Effector memory CD4-positive, alpha-beta T cell (primary cell): ENCODE measurements around the gene ARFRP1.

Experiments used
- DNase-seq, 3 donors: peaks; one replicate each; pipeline ENCODE4 v3.0.0-alpha.2; 2020
- H3K27ac ChIP-seq: 2 replicates; pipeline ENCODE4 v1.7.0; 2013; ENCODE audit warnings: mild to moderate bottlenecking, low read length, moderate library complexity; ENCODE audit not compliant: insufficient read depth, poor library complexity, severe bottlenecking
- H3K27me3 ChIP-seq: replicated peaks from 2 replicates; pipeline ENCODE4 v1.7.0; 2013; ENCODE audit warnings: mild to moderate bottlenecking, low read length; ENCODE audit not compliant: insufficient read depth, control insufficient read depth, poor library complexity, severe bottlenecking
- H3K36me3 ChIP-seq: 2 replicates; pipeline ENCODE4 v1.7.0; 2013; ENCODE audit warnings: mild to moderate bottlenecking, low read length, moderate library complexity; ENCODE audit not compliant: control insufficient read depth, insufficient read depth
- H3K4me1 ChIP-seq: 2 replicates; pipeline ENCODE4 v1.7.0; 2013; ENCODE audit warnings: low read length, mild to moderate bottlenecking; ENCODE audit not compliant: control insufficient read depth, insufficient read depth, poor library complexity, severe bottlenecking
- H3K4me3 ChIP-seq: 2 replicates; pipeline ENCODE4 v1.7.0; 2013; ENCODE audit warnings: low read length, low read depth, mild to moderate bottlenecking; ENCODE audit not compliant: insufficient read depth, poor library complexity, severe bottlenecking
- H3K9me3 ChIP-seq: 2 replicates; pipeline ENCODE4 v1.7.0; 2013; ENCODE audit warnings: mild to moderate bottlenecking, low read length, moderate library complexity; ENCODE audit not compliant: control insufficient read depth
- total RNA-seq, 3 donors: gene quantifications; one replicate each; lab custom pipeline; 2026; lab: John Stamatoyannopoulos, UW

Gene ARFRP1
- 45.6 to 57.5 (median 52.6) reads per million in 3 donors for total RNA-seq

- Histone ChIP-seq H3K27ac (peak within 1 kb of the TSS; percentile 71), H3K4me1 (peaks cover 32% of the 10 kb centered on the region), H3K27me3 (no peaks in the 10 kb centered on the region), H3K4me3 (peak within 1 kb of the TSS; percentile 65), H3K36me3 (peaks cover 44% of the 10 kb centered on the region), H3K9me3 (no peaks in the 10 kb centered on the region)
- DNase-seq, result peak; percentile 75 to 80 (median 78)
Observed at GRCh38 chr20:63707558-63708300, at the start of gene ARFRP1, which contains the start of gene ZGPAT. Gene ARFRP1, minus strand, starts transcription at chr20:63707976. Its CDS starts 885 bp downstream, at chr20:63707091. Gene ZGPAT, plus strand, starts transcription at chr20:63708039. Its CDS starts 542 bp downstream, at chr20:63708581.

DNA sequence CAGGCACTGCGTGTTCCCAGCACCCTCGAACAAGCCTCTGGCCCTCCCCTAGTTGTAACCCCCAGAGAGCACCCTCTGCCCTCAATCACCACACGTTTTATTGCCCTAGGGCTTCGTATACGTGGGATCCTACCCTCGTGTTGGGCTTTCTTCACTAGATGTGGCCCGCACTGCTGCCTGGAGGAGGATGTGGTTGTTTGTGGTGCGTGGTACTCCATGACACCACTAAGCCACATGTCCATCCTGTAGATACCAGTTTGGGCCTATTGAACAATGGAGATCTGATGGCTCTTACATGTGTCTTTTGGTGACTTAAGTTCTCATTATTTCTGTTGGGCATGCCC, 48.8 kb upstream of the ARFRP1 start:
- DNase-seq, result no peak
- Histone ChIP-seq H3K9me3 (no peaks in the 10 kb centered on the region), H3K27ac (no peak overlapping the region), H3K36me3 (no peaks in the 10 kb centered on the region), H3K4me1 (peaks cover 5% of the 10 kb centered on the region), H3K4me3 (no peak overlapping the region), H3K27me3 (no peaks in the 10 kb centered on the region)

DNA sequence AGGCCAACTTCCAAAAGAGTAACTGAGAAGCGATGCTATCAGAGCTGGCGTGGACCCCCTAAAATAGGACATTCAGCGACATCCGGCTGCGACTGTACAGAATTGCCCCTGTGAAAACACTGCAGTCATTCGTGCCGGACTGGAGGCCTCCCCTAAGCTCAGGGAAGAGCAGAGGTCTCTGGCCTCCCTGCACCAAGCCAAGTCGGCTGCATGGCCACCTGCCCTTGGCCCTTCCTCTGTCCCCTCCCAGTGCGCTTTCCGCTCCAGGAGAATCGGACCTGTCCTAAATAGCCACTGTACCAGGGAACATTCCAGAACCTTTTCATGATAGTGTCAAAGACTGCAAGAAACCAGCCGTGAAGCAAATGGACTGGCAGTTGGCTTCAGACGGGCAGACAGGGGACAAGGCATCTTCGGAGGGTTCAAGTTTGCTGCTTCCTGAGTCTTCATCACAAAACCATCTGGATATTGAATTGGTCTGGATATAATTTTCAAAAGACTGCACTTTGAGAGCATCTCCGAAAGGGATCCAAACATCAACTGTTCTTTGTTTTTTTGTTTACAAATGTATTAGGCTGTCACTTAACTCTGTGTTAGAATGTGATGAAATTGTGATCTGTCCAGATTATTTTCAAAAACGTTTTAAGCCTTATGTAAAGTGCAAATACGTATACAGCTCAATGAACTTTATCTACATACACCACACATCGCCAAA, 48.3 kb upstream of the ARFRP1 start:
- Histone ChIP-seq H3K36me3 (no peaks in the 10 kb centered on the region), H3K4me1 (peaks cover 10% of the 10 kb centered on the region), H3K4me3 (no peak overlapping the region), H3K27ac (no peak overlapping the region), H3K27me3 (no peaks in the 10 kb centered on the region), H3K9me3 (no peaks in the 10 kb centered on the region)
- no peak for DNase-seq

DNA sequence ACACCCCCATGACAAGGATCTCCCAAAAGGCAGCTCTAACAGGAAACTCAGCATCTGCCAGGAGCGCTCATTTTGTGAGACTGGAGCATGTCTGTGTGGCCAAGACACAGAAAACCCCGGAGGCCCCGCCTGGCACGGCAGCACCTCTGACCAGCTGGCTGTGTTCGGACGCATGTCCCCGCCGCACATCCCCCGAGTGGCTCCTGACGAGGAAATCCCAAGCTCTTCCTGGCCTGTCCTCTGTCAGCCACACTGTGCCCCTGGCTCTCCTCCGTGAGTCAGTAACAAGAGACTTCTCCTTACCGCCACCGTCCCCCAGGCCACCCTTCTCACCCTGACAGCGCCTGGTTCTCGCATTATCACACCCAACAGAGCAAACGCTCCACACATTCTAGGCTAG, 46.2 kb upstream of the ARFRP1 start:
- DNase-seq, result no peak

DNA sequence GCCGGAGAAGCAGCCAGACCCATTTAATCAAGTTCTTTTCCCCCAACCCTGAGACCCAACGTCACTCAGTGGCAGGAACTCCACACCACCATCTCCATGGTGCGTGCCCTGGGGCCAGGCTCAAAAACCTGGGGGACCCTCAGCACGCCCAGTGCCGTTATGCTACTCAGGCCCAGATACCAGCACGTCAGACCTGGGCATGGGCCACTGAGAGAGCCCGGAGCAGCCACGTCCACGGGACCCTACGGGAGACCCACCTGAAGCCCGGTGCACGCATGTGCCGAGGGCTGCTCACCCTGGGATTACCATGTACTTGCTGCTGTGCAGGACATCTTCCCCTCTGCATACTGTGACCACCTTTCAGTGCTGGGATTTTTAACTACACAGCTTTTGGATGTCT, 45.6 kb upstream of the ARFRP1 start:
- Histone ChIP-seq H3K4me1 (peaks cover 24% of the 10 kb centered on the region), H3K27me3 (no peaks in the 10 kb centered on the region), H3K9me3 (no peaks in the 10 kb centered on the region), H3K36me3 (no peaks in the 10 kb centered on the region), H3K4me3 (no peak overlapping the region), H3K27ac (no peak overlapping the region)
- DNase-seq, result no peak

More for the DNA sequence above, 46.2 kb upstream of the ARFRP1 start:
- Histone ChIP-seq H3K27ac (no peak overlapping the region), H3K36me3 (no peaks in the 10 kb centered on the region), H3K27me3 (no peaks in the 10 kb centered on the region), H3K9me3 (no peaks in the 10 kb centered on the region), H3K4me1 (peaks cover 24% of the 10 kb centered on the region), H3K4me3 (no peak overlapping the region)

GRCh38 chr20:63752411-63753101, 44.8 kb upstream of the ARFRP1 start:
- H3K27me3 ChIP-seq, result no peaks in the 10 kb centered on the region
- H3K4me3 ChIP-seq, result no peak overlapping the region
- H3K27ac ChIP-seq, result no peak overlapping the region
- no peak for DNase-seq
- no peaks in the 10 kb centered on the region for H3K9me3 ChIP-seq
- H3K4me1 ChIP-seq, result peaks cover 24% of the 10 kb centered on the region
- H3K36me3 ChIP-seq, result no peaks in the 10 kb centered on the region

- peak overlapping the region; percentile 67 for H3K27ac ChIP-seq
- peak in 1 of 3 donors; percentile 9 for DNase-seq
- peaks cover 24% of the 10 kb centered on the region for H3K4me1 ChIP-seq
- no peaks in the 10 kb centered on the region for H3K9me3 ChIP-seq
- H3K36me3 ChIP-seq, result no peaks in the 10 kb centered on the region
- H3K27me3 ChIP-seq, result no peaks in the 10 kb centered on the region
- peak overlapping the region; percentile 19 for H3K4me3 ChIP-seq
Observed at GRCh38 chr20:63751471-63752271, 43.9 kb upstream of the ARFRP1 start.

GRCh38 chr20:63750807-63751470, 43.2 kb upstream of the ARFRP1 start:
- no peaks in the 10 kb centered on the region for H3K9me3 ChIP-seq
- peaks cover 24% of the 10 kb centered on the region for H3K4me1 ChIP-seq
- peak overlapping the region; percentile 19 for H3K4me3 ChIP-seq
- no peaks in the 10 kb centered on the region for H3K36me3 ChIP-seq
- peak in 2 of 3 donors; percentile 24 to 33 for DNase-seq
- H3K27me3 ChIP-seq, result no peaks in the 10 kb centered on the region
- H3K27ac ChIP-seq, result peak overlapping the region; percentile 67
